HAP-1 (cell line): Measurements from ENCODE around the gene LAMB3.

ENCODE experiments used
- DNase-seq, 2 experiments: peaks; one replicate each; pipeline ENCODE4 v3.0.0-alpha.2; 2016 to 2020; ENCODE audit warnings: low spot score in 2 of 2
- H3K27me3 ChIP-seq: fragments of 250-450 bp; sonication (Bioruptor Pico); 2 replicates; pipeline ENCODE4 v1.5.1; 2020; ENCODE audit warnings: low read depth, mild to moderate bottlenecking, moderate library complexity
- H3K36me3 ChIP-seq: fragments of 250-450 bp; sonication (Bioruptor Pico); replicated peaks from 2 replicates; pipeline ENCODE4 v1.5.1; 2020; ENCODE audit warnings: mild to moderate bottlenecking
- H3K4me1 ChIP-seq: fragments of 250-450 bp; sonication (Bioruptor Pico); 2 replicates; pipeline ENCODE4 v1.5.1; 2020; ENCODE audit warnings: mild to moderate bottlenecking
- H3K4me3 ChIP-seq: fragments of 250-450 bp; sonication (Bioruptor Pico); 2 replicates; pipeline ENCODE4 v1.5.1; 2020; ENCODE audit warnings: mild to moderate bottlenecking, moderate library complexity
- H3K9me3 ChIP-seq: fragments of 250-450 bp; sonication (Bioruptor Pico); 2 replicates; pipeline ENCODE4 v1.5.1; 2020; ENCODE audit warnings: mild to moderate bottlenecking, moderate library complexity
- in situ Hi-C: fragments of 300-500 bp; cut with MboI; formaldehyde crosslinking; loops from 3 replicates; pipeline ENCODE4 v1.14.3; 2020; ENCODE audit warnings: low sequenced_read_pairs, inconsistent platforms, mixed read lengths

Gene LAMB3

GRCh38 chr1:209674957-209675564 lies 22.8 kb upstream of the LAMB3 start, which contains the start of gene G0S2:
G0S2 (plus strand) TSS chr1:209675412; CDS start chr1:209675685, 273 bp downstream.
- Histone ChIP-seq H3K4me1 (no peaks in the 10 kb centered on the region), H3K36me3 (no peaks in the 10 kb centered on the region), H3K9me3 (no peaks in the 10 kb centered on the region), H3K27me3 (peaks cover 37% of the 10 kb centered on the region), H3K4me3 (no peak within 1 kb of the TSS)
- DNase-seq, result no peak
- in situ Hi-C loops, result no loop called here

GRCh38 chr1:209673631-209674417 lies 21.6 kb upstream of the LAMB3 start:
- no peak overlapping the region for H3K4me3 ChIP-seq
- in situ Hi-C loops, result no loop called here
- no peaks in the 10 kb centered on the region for H3K36me3 ChIP-seq
- DNase-seq, result no peak
- no peaks in the 10 kb centered on the region for H3K9me3 ChIP-seq
- H3K4me1 ChIP-seq, result no peaks in the 10 kb centered on the region
- H3K27me3 ChIP-seq, result peaks cover 36% of the 10 kb centered on the region

- in situ Hi-C loops, result no loop called here
- no peaks in the 10 kb centered on the region for H3K4me1 ChIP-seq
- no peak overlapping the region for H3K4me3 ChIP-seq
- peaks cover 36% of the 10 kb centered on the region for H3K27me3 ChIP-seq
- H3K36me3 ChIP-seq, result no peaks in the 10 kb centered on the region
- DNase-seq, result no peak
- no peaks in the 10 kb centered on the region for H3K9me3 ChIP-seq
Measured at GRCh38 chr1:209672705-209673630, 20.7 kb upstream of the LAMB3 start.

GRCh38 chr1:209670441-209671082 lies 18.3 kb upstream of the LAMB3 start:
- H3K9me3 ChIP-seq, result no peaks in the 10 kb centered on the region
- H3K4me3 ChIP-seq, result no peak overlapping the region
- peaks cover 21% of the 10 kb centered on the region for H3K27me3 ChIP-seq
- in situ Hi-C loops, result no loop called here
- H3K4me1 ChIP-seq, result no peaks in the 10 kb centered on the region
- no peaks in the 10 kb centered on the region for H3K36me3 ChIP-seq
- no peak for DNase-seq

- H3K9me3 ChIP-seq, result no peaks in the 10 kb centered on the region
- H3K4me1 ChIP-seq, result no peaks in the 10 kb centered on the region
- in situ Hi-C loops, result no loop called here
- no peak for DNase-seq
- no peaks in the 10 kb centered on the region for H3K27me3 ChIP-seq
- H3K36me3 ChIP-seq, result no peaks in the 10 kb centered on the region
- no peak overlapping the region for H3K4me3 ChIP-seq
Measured at GRCh38 chr1:209667708-209668107, 15.5 kb upstream of the LAMB3 start.

- in situ Hi-C loops, result no loop called here
- DNase-seq, result no peak
- no peak overlapping the region for H3K4me3 ChIP-seq
- no peaks in the 10 kb centered on the region for H3K9me3 ChIP-seq
- H3K27me3 ChIP-seq, result no peaks in the 10 kb centered on the region
- no peaks in the 10 kb centered on the region for H3K4me1 ChIP-seq
- H3K36me3 ChIP-seq, result no peaks in the 10 kb centered on the region
Measured at GRCh38 chr1:209667103-209667502, 14.9 kb upstream of the LAMB3 start.

GRCh38 chr1:209662879-209663327 lies 10.7 kb upstream of the LAMB3 start:
- no peaks in the 10 kb centered on the region for H3K27me3 ChIP-seq
- no peaks in the 10 kb centered on the region for H3K36me3 ChIP-seq
- no peaks in the 10 kb centered on the region for H3K9me3 ChIP-seq
- in situ Hi-C loops, result no loop called here
- H3K4me3 ChIP-seq, result no peak overlapping the region
- DNase-seq, result no peak
- H3K4me1 ChIP-seq, result no peaks in the 10 kb centered on the region

- Histone ChIP-seq H3K4me3 (no peak overlapping the region), H3K9me3 (no peaks in the 10 kb centered on the region), H3K4me1 (no peaks in the 10 kb centered on the region), H3K27me3 (no peaks in the 10 kb centered on the region), H3K36me3 (no peaks in the 10 kb centered on the region)
- in situ Hi-C loops, result no loop called here
- DNase-seq, result no peak
Measured at GRCh38 chr1:209661071-209661470, 8.8 kb upstream of the LAMB3 start.

GRCh38 chr1:209659909-209660308 lies 7.7 kb upstream of the LAMB3 start:
- Histone ChIP-seq H3K4me1 (no peaks in the 10 kb centered on the region), H3K4me3 (no peak overlapping the region), H3K27me3 (no peaks in the 10 kb centered on the region), H3K9me3 (no peaks in the 10 kb centered on the region), H3K36me3 (no peaks in the 10 kb centered on the region)
- no peak for DNase-seq
- in situ Hi-C loops, result no loop called here

- Histone ChIP-seq H3K36me3 (no peaks in the 10 kb centered on the region), H3K9me3 (no peaks in the 10 kb centered on the region), H3K4me3 (no peak overlapping the region), H3K4me1 (no peaks in the 10 kb centered on the region), H3K27me3 (no peaks in the 10 kb centered on the region)
- DNase-seq, result no peak
- in situ Hi-C loops, result no loop called here
Measured at GRCh38 chr1:209657918-209658317, 5.7 kb upstream of the LAMB3 start.

- H3K4me1 ChIP-seq, result no peaks in the 10 kb centered on the region
- no peak for DNase-seq
- H3K27me3 ChIP-seq, result no peaks in the 10 kb centered on the region
- no peak overlapping the region for H3K4me3 ChIP-seq
- H3K36me3 ChIP-seq, result no peaks in the 10 kb centered on the region
- in situ Hi-C loops, result no loop called here
- H3K9me3 ChIP-seq, result no peaks in the 10 kb centered on the region
Measured at GRCh38 chr1:209657140-209657879, 5.1 kb upstream of the LAMB3 start.

GRCh38 chr1:209655411-209656231 lies 3.4 kb upstream of the LAMB3 start:
- Histone ChIP-seq H3K36me3 (no peaks in the 10 kb centered on the region), H3K9me3 (no peaks in the 10 kb centered on the region), H3K27me3 (no peaks in the 10 kb centered on the region), H3K4me3 (no peak overlapping the region), H3K4me1 (no peaks in the 10 kb centered on the region)
- no peak for DNase-seq
- in situ Hi-C loops, result no loop called here
